ENCODE data around the gene CD164L2. TPM values are rescaled to one million over a fixed set of nuclear protein-coding genes. Genes with fewer than 3 reads are reported as not detected.
A peak's percentile ranks its signal among the peaks of the same experiment; 100 is the strongest.

CD164L2 gene
- total RNA-seq, 4 donors from 2014 or later, result not detected

DNA sequence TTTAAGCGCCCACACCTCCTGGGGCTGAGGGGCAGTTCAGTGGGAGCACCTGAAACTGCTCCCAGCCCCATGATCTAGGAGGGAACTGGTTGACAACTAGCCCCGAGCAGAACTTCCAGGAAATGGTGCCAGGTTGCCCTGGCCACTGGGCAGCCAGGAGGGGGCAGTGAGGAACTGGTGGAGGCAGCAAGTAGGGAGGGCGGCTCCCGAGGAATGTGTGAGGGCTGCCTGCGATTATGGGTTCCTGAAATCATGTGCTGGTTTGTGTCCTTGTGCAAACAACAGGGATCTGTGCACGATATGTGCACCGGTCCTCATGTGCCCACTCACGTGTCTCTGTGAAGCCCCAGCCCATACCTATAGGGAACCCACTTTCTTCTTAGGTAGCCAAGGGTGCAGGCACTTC, 19.2 kb upstream of the CD164L2 start:
- ATAC-seq, result peak; percentile 67
- no peaks in the 10 kb centered on the region for H3K9me3 ChIP-seq
- no peak overlapping the region for H3K4me3 ChIP-seq
- peaks cover 0 to 15% of the 10 kb centered on the region in 2 donors for H3K36me3 ChIP-seq
- peak overlapping the region; percentile 60 to 86 (median 83) for H3K27ac ChIP-seq
- TF ChIP-seq CTCF (IDR thresholded peaks at IDR 0.05) (peak in 3 of 4 experiments; percentile 65 to 84 (median 65)), POLR2A (IDR thresholded peaks at IDR 0.05) (no peak), POLR2AphosphoS5 (IDR thresholded peaks at IDR 0.05) (peak; percentile 64)
- H3K27me3 ChIP-seq, result no peaks in the 10 kb centered on the region
- peaks cover 3 to 92% (median 50%) of the 10 kb centered on the region in 3 donors for H3K4me1 ChIP-seq
- 15% methylated on average over 5 of the region's 8 CpGs; no CpG with 5 or more reads in 1 of the 2 donors for WGBS, 2 donors (ENCODE audit: low coverage in 1 of 2)

DNA sequence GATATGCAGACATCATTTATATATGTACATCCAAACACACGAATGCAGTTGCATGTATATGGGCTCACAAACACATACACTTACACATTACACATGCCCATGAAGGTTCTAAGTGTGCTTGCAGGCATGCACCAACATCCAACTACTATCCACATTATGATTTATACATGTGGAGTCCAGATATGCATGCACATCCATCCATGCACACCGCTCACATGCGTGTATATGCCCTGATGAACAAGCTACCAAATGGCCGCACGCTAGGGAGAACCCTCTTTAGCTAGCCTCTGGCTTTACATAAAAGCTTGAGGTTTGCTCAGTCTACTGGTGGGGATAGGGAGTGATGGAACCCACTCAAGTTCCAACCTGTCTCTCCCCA, 17.8 kb upstream of the CD164L2 start:
- peak overlapping the region in 1 of 4 donors; percentile 81 for H3K27ac ChIP-seq
- ATAC-seq, result no peak

GRCh38 chr1:27400082-27400962, 17.2 kb upstream of the CD164L2 start:
- Histone ChIP-seq H3K27me3 (no peaks in the 10 kb centered on the region), H3K4me3 (no peak overlapping the region), H3K4me1 (peaks cover 3 to 89% (median 35%) of the 10 kb centered on the region in 3 donors), H3K36me3 (no peaks in the 10 kb centered on the region), H3K27ac (no peak overlapping the region), H3K9me3 (no peaks in the 10 kb centered on the region)
- no peak for TF ChIP-seq EP300 (IDR thresholded peaks at IDR 0.05)
- 40 to 46% methylated on average over 5 to 9 of the region's 13 CpGs for WGBS, 2 donors (ENCODE audit: low coverage in 1 of 2)
- ATAC-seq, result no peak

More for the DNA sequence above, 17.8 kb upstream of the CD164L2 start:
- WGBS, 2 donors (ENCODE audit: low coverage in 1 of 2), result 61 to 92% methylated on average over 2 to 4 of the region's 5 CpGs
- Histone ChIP-seq H3K36me3 (peaks cover 0 to under 1% of the 10 kb centered on the region in 2 donors), H3K27me3 (no peaks in the 10 kb centered on the region), H3K4me3 (no peak overlapping the region), H3K9me3 (no peaks in the 10 kb centered on the region), H3K4me1 (peaks cover 3 to 90% (median 41%) of the 10 kb centered on the region in 3 donors)
- TF ChIP-seq POLR2A (IDR thresholded peaks at IDR 0.05) (no peak), EP300 (IDR thresholded peaks at IDR 0.05) (no peak), POLR2AphosphoS5 (IDR thresholded peaks at IDR 0.05) (no peak)

DNA sequence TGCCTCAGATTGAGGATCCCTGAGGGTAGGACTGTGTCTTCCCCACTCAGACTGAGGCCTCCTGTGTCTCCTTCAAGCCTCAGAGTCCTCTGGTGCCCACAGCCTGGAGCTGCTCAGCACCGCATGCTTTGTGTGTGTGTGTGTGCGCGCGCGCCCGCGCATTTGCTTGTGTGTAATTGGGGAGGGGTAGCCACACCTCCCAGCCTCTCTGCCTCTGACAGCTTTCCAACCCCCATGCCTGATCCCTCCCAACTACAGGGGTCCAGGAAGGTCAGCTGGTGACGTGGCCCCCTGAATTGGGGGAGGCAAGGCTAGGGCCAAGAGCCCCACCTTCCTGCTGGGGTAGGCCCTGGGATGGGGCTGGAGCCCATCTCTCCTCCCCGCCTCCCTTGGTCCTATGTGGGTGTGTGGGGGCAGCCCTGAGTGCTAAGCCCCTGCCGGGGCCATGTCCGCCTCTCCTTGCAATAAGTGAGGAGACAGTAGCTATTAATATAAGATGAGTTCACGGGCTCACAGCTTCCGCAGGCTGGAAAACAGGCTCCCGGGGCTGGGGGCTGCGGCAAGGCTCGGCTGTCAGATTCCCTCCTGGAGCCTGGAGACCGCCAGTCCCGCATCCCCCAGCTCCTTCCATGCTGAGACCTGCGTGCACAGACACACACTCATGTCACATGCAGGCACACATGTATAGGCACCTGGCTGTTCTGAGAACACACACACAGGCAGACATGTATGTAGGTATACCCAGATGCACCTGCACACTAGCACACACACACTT, 16.3 kb upstream of the CD164L2 start:
- no CpG with 5 or more reads among the region's 19 CpGs for WGBS, 2 donors (ENCODE audit: low coverage in 1 of 2)
- H3K4me3 ChIP-seq, result no peak overlapping the region
- no peaks in the 10 kb centered on the region for H3K36me3 ChIP-seq
- H3K4me1 ChIP-seq, result peaks cover 3 to 86% (median 27%) of the 10 kb centered on the region in 3 donors
- TF ChIP-seq EP300 (IDR thresholded peaks at IDR 0.05) (no peak), POLR2A (IDR thresholded peaks at IDR 0.05) (no peak), CTCF (IDR thresholded peaks at IDR 0.05) (no peak), POLR2AphosphoS5 (IDR thresholded peaks at IDR 0.05) (no peak)
- no peaks in the 10 kb centered on the region for H3K9me3 ChIP-seq
- no peak overlapping the region for H3K27ac ChIP-seq
- H3K27me3 ChIP-seq, result no peaks in the 10 kb centered on the region
- no peak for ATAC-seq

DNA sequence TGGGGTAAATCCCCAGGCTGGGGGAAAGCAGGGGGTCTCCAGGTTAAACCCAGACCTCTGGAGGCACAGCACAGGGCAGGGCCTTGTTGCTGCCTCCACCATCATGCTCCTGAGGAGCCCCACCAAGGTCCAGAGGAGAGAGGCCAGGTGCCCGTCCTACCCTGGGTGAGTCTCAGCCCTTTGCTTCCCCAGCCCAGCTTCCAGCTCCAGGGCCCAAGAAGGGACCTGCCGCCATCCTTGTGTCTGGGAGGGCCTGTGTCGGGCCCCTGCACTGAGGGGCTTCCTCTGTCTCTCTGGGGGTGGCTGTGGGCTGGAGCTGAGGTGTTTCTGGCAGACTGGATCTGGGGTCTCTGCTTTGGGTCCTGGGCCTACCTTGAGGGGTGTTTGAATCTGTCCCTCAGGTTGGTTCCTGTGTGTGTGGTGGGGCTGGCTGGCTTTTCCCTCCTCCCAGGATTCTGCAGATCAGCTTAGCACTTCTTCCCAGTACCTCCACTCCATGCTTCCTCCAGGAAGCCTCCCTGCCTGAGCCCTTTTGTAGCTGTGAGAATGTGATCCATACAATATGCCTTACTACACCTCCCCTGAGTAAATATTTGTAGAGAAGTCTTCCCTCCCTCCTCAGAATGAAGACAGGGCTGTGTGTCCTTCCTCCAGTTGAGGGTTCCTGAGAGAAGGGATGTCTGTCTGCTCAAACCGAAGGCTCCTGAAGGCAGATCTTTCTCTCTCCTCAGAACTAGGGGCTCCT, 15.4 kb upstream of the CD164L2 start:
- no peak overlapping the region for H3K27ac ChIP-seq
- no peaks in the 10 kb centered on the region for H3K27me3 ChIP-seq
- H3K4me1 ChIP-seq, result peaks cover 3 to 77% (median 20%) of the 10 kb centered on the region in 3 donors
- no peak for ATAC-seq
- H3K4me3 ChIP-seq, result no peak overlapping the region
- H3K9me3 ChIP-seq, result no peaks in the 10 kb centered on the region
- TF ChIP-seq CTCF (IDR thresholded peaks at IDR 0.05) (no peak), POLR2A (IDR thresholded peaks at IDR 0.05) (no peak), POLR2AphosphoS5 (IDR thresholded peaks at IDR 0.05) (no peak), EP300 (IDR thresholded peaks at IDR 0.05) (no peak)
- no peaks in the 10 kb centered on the region for H3K36me3 ChIP-seq
- 100% methylated on average over 1 of the region's 4 CpGs; no CpG with 5 or more reads in 1 of the 2 donors for WGBS, 2 donors (ENCODE audit: low coverage in 1 of 2)

Data from gastroesophageal sphincter (tissue), 4 donors.